B cell (primary cell): ENCODE results near the gene PEX7.

ENCODE experiments used
- CTCF ChIP-seq: fragments of 200-600 bp; IDR thresholded peaks from one replicate; pipeline ENCODE4 v1.8.0; 2022; ENCODE audit warnings: antibody characterized with exemption, mild to moderate bottlenecking
- EZH2 ChIP-seq: IDR thresholded peaks from 2 replicates; pipeline ENCODE4 v1.6.1; 2012; ENCODE audit warnings: borderline replicate concordance, low read depth, mild to moderate bottlenecking, moderate library complexity, low read length; ENCODE audit not compliant: insufficient read depth, poor library complexity, severe bottlenecking

GRCh38 chr6:136777651-136778050 is 44.7 kb upstream of the PEX7 start:
- no peak for TF ChIP-seq CTCF
- no peak for TF ChIP-seq EZH2
